CD4-positive, alpha-beta T cell treated with Interferon alpha-2 for 1 hour (primary cell): ENCODE measurements around the gene USP32.
"Not testable (repeated sequence)": the region's sequence is repeated elsewhere in the genome, so short reads cannot be mapped to it uniquely, and the experiment has no call there.

Experiments
- DNase-seq, 2 donors: peaks; one replicate each; pipeline ENCODE4 v3.0.0-alpha.2; 2020 to 2022

USP32 gene, protein sequence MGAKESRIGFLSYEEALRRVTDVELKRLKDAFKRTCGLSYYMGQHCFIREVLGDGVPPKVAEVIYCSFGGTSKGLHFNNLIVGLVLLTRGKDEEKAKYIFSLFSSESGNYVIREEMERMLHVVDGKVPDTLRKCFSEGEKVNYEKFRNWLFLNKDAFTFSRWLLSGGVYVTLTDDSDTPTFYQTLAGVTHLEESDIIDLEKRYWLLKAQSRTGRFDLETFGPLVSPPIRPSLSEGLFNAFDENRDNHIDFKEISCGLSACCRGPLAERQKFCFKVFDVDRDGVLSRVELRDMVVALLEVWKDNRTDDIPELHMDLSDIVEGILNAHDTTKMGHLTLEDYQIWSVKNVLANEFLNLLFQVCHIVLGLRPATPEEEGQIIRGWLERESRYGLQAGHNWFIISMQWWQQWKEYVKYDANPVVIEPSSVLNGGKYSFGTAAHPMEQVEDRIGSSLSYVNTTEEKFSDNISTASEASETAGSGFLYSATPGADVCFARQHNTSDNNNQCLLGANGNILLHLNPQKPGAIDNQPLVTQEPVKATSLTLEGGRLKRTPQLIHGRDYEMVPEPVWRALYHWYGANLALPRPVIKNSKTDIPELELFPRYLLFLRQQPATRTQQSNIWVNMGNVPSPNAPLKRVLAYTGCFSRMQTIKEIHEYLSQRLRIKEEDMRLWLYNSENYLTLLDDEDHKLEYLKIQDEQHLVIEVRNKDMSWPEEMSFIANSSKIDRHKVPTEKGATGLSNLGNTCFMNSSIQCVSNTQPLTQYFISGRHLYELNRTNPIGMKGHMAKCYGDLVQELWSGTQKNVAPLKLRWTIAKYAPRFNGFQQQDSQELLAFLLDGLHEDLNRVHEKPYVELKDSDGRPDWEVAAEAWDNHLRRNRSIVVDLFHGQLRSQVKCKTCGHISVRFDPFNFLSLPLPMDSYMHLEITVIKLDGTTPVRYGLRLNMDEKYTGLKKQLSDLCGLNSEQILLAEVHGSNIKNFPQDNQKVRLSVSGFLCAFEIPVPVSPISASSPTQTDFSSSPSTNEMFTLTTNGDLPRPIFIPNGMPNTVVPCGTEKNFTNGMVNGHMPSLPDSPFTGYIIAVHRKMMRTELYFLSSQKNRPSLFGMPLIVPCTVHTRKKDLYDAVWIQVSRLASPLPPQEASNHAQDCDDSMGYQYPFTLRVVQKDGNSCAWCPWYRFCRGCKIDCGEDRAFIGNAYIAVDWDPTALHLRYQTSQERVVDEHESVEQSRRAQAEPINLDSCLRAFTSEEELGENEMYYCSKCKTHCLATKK (N-terminal part only)

DNA sequence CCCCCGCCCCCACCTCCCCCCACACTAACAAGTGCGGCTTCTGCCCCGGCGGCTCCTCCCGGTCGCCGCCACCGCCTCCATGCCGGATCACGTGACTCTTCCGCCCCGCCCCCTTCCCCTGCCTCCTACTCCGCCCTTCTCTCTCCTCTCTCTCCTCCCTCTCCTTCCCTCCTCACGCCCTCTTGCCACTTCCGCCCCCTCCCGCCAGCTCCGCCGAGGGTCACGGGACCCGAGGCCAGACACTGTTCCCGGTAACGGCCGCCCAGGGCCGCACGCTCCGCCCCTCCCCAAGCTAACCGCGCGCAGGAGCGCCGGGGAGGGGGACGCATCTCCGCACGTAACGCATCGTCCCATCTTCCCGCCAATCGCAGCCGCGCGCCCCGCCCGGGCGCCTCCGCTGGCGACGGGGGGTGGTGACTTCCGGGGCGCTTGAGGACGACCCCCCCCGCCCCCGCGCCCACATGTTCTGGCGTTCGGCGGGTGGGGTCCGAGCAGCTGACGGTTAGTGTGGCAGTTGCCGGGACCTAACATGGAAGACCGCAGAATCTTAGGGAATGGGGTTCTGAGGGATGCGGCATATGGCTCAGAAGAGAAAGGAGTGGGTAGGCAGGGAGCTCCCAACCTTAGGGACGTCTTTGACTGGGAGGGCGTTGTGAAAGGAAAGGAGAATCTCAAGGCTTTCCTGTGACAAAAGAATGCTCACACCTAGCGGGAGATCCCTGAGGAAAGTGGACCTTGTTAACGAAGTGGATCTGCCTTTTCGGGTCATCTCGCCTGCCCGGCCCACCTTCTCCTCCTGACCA, at the start of gene USP32:
Gene USP32 (minus strand): TSS at position 92 of the 803 bp plus-strand sequence. CDS start 194 bp downstream, outside the sequence.
- peak; percentile 99 for DNase-seq

DNA sequence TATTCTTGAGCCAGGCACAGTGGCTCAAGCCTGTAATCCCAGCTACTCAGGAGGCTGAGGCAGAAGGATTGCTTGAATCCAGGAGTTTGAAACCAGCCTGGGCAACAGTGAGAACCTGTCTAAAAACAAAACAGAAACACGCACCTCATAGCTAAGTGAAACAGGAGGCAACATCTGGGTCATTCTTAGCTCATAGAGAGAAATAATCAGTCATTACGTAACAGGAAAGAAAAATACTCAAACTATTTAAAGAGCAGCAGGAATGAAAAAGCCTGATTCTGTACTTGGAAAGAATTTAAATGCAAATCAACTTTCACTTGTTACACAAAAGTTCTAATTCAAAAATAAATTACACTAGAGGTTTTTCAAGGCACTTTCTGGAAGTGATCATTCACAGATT, 47.6 kb upstream of the USP32 start:
- DNase-seq, result no peak

DNA sequence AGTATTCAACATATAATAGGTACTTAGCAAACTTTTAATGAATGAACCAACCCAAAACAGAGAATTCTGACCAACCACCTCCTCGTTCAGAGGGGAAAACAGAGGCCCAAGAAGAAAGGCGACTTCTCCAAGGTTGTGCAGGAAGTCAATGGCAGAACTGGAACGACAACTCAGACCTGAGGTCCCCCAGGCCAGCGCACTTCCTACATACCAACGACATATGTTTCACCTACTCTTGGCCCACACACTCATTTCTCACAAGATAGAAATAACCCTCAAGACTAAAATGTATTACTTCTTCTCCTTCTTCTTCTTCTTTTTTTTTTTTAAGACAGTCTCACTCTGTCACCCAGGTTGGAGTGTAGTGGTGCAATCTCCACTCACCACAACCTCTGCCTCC, 44.7 kb upstream of the USP32 start:
- DNase-seq, result no peak

DNA sequence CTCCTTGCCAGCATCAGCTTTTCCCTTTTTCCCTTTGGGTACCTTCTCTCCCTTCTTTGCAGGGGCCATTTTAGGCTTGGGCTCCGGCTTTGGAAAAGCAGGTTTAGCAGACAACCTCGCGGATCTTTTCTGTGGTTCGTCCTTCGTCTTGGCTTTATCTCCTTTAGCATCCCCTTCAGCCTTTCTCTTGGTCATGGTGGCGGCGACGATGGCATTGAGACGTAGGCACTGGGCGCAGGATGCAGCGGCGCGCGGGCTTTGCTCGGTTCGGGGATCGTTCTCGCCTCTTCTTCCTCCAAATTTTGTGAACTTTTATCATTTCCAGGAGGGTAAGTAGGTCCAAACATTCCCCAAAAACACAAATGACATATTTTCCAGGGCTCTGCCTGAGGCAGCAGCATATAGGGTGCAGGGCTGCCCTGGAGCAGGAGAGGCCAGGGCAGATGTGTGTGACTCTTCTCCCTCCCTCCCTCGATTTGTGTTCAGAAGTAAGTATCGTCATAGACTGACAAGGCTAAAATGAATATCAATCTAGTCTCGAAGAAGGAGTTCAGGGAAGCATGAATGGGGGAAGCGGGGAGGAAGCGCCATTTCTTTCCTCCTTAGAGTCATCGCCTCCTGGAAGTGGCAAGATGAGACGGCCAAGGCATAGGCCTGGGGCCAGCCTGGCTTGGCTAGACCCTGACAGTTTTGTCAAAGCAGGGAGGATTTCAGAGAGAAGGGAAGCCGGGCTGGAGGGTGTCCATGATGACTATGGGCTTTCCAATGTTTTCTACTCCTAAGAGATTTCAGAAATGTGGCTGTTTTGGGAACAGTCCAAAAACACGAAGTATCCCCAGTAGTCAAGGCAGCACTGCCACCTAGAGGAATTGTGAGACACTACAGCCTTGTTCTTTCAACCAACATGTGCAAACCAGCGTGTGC, 43.6 kb upstream of the USP32 start:
- DNase-seq, result peak; percentile 65 to 76

DNA sequence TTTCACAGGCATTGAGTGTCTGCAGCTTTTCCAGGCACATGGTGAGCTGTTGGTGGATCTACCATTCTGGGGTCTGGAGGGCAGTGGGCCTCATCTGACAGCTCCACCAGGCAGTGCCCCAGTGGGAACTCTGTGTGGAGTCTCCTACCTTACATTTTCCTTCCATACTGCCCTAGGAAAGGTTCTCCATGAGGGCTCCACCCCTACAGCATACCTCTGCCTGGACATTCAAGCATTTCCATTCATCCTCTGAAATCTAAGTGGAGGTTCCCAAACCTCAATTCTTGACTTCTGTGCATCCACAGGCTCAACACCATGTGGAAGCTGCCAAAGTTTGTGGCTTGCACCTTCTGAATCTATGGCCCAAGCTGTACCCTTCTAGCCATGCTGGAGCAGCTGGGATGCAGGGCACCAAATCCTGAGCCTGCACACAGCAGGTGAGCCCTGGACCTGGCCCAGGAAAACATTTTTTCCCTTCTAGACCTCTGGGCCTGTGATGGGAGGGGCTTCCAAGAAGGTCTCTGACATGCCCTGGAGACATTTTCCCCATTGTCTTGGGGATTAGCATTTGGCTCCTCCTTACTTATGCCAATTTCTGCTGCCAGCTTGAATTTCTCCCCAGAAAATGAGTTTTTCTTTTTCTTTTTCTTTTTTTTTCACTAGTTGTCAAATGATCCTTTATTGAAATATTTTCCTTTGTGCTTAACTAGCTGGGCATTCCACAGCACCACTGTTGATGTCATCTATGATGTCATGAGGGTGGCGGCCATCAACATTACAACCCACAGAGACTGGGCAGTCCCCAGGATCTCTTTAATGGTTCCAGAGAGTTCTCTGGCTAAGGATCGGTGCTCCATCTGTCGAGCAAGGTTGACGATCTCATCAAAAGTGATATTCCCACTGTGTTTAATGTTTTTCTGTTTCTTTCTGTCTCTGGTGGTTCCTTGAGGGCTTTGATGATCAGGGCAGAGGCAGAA, 41.4 kb upstream of the USP32 start:
- DNase-seq, result not testable (repeated sequence)

DNA sequence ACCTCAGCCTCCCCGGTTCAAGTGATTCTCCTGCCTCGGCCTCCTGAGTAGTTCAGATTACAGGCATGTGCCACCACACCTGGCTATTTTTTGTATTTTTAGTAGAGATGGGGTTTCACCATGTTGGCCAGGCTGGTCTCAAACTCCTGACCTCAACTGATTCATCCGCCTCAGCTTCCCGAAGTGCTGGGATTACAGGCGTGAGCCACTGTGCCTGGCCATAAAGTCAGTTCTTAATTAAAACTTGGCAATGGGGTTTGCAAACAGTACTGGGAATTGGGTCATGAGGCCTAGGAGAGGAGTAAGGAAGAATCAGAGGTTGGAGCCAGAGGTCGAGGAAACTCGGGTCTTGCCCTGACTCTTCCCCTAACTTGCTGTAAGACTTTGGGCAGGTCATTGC, 38.6 kb upstream of the USP32 start:
- DNase-seq, result not testable (repeated sequence)

DNA sequence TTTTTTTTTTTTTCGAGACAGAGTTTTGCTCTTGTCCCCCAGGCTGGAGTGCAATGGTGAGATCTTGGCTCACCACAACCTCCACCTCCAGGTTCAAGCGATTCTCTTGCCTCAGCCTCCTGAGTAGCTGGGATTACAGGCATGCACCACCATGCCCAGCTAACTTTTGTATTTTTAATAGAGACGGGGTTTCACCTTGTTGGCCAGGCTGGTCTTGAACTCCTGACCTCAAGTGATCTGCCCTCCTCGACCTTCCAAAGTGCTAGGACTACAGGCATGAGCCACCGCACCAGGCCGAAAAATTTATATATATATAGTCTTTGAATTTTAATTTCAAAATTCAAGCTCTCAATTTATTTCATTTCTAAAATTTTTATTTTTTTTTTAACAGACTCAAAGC, 36.6 kb upstream of the USP32 start:
- not testable (repeated sequence) for DNase-seq

DNA sequence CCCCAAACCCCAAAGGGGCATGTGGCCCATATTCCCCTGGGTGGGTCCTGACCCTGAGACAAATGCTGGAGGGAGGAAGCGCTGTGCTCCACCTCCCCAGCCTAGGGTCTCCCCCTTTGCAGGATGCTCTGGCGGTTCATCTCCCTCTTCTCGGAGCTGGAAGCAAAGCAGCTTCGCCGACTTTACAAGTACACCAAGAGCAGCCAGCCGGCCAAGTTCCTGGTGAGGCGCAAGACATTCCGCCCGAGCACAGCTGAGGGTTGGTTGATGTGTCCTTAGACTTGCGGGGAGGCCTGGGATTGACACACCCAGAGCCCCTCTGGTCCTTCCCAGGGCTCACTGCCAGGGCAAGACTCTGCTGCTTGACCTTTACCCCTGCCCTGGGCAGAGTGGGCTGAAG, 34.7 kb upstream of the USP32 start:
- DNase-seq, result no peak

DNA sequence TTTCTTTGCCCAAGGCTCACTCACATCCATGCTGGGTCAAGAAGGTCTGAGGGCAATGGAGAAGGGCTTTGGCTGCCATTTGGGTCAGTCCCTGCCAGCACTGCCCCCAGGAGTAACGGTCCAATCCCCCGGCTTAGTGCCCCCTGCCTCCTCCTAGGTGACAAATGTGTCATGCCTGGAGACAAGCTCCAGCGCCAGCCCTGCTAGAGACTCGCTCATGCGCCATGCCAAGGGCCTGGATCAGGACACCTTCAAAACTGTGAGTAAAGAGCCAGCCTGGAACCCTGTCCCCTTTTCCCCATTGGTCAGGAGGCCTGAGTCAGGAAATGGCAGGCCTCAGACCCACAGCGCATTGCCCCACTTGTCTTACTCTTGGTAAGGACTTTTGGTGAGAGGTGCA, 33.7 kb upstream of the USP32 start:
- no peak for DNase-seq

DNA sequence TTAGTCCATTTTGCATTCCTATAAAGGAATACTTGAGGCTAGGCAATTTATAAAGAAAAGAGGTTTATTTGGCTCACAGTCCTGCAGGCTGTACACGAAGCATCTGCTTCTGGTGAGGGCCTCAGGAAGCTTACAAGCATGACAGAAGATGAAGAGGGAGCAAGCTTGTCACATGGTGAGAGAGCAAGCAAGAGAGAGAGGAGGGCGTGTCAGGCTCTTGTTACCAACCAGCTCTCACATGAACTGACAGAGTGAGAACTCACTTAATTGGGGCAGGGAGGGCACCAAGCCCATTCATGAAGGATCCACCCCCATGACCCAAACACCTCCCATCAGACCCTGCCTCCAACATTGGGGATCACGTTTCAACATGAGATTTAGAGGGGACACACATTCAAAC, 31.9 kb upstream of the USP32 start:
- DNase-seq, result no peak

DNA sequence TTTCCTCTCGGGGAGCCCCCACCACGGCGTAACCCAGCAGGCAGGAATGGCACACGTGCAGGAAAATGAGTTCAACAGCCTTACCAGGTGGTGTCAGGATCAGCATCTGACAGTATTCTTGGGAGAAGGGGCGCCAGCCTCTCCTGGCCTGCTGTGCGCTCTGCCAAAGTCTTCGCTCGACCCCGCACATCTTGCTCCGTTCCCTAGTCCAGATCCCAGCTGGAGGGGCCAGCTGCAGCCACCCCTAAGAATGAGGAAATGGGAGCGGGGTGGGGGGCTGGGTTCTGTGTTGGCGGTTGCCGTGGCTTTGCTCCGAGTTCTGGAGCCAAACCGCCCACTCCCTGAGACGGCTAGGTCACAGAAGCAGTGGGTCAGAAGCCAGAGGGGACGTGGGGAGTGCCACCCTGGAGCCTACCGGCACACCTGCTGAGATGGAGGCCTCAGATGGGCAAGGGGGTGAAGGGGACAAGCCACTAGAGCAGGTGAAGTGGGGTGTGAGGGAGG, 30.3 kb upstream of the USP32 start, which contains the start of gene CHCT1:
Gene CHCT1 (plus strand): TSS at position 328 of the 504 bp plus-strand sequence. CDS start 104 bp downstream, at position 432.
- no peak for DNase-seq

DNA sequence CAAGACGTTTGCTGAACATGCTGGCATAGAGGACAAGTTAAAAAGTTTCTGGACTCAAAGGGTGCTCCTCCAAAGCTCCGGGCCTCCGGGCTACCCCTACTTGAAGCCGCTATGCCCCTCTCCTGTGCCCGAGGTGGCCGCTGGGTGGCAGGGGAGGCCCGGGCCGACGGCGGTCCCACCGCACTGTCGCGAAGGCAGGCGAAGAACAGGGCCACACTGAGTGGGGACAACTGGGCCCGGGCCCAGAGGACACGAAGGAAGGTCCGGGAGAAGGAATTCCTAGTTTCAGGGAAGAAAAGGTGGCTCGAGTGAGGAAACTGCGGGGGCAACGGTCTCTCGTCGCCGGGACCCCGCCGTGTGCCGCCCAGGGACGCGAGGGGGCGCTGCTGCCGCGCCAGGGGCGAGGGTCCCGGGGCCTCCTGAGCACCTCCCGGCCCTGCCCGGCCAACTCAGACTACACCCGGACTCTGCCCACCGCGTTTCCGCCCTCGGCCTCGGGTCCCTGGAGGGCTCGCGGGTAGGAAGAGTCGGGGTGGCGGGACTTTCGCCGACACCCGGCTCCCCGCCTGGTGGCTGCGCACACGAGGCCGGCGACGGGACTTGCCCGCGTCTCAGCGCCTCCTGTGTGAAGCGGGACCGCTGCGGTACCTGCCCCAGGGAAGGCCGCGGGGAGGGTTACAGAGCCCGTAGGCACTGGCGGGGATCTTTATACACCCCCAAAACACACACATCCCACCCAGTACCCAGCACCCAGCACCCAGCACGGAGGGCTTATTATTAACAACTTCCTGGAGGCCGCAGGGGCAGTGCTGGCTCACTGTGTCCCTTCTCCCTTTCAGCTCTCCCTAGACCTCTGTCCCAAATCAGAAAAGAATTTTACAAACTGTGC, 29.6 kb upstream of the USP32 start:
- DNase-seq, result peak; percentile 75 to 78

DNA sequence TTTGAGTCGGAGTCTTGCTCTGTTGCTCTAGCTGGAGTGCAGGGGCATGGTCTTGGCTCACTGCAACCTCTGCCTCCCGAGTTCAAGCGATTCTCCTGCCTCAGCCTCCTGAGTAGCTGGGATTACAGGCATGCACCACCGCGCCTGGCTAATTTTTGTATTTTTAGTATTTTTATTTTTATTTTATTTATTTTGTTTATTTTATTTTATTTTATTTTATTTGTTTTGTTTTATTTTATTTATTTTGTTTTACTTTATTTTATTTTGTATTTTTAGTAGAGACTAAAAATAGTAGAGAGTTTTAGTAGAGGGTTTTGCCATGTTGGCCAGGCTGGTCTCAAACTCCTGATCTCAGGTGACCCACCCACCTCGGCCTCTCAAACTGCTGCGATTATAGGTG, 27.9 kb upstream of the USP32 start:
- not testable (repeated sequence) for DNase-seq

DNA sequence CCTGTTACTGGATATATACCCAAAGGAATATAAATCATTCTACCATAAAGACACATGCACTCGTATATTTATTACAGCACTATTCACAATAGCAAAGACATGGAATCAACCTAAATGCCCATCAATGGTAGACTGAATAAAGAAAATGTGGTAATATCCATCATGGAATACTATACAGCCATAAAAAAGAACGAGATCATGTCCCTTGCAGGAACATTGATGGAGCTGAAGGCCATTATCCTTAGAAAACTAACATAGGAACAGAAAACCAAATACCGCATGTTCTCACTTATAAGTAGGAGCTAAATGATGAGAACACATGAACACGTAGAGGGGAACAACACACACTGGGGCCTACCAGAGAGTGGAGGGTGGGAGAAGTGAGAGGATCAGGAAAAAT, 27.1 kb upstream of the USP32 start:
- DNase-seq, result not testable (repeated sequence)

DNA sequence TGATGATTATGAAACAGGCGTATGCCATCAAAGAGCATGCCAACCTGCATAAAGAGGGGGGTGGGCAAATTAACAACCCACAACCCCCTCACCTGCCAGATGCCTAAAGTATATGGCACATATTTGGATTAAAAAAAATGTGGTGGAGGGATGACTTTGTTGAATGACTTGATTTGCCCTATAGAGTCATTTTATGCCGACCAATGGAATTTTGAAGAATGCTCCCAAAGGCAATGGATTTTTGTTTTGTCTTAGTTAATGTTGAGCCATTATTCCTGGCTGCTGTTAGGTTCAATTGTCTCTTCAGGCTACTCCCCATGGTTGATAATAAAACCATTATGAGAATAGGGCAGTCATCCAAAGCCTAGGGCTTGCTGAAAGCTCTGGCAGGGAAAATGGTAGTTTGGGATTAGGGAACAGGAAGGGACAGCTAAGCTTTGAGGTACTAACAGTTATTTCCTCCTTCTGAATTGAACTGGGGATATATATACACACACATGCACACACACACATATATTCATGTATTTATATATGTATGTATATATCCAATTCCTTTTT, 24.5 kb upstream of the USP32 start:
- DNase-seq, result no peak

DNA sequence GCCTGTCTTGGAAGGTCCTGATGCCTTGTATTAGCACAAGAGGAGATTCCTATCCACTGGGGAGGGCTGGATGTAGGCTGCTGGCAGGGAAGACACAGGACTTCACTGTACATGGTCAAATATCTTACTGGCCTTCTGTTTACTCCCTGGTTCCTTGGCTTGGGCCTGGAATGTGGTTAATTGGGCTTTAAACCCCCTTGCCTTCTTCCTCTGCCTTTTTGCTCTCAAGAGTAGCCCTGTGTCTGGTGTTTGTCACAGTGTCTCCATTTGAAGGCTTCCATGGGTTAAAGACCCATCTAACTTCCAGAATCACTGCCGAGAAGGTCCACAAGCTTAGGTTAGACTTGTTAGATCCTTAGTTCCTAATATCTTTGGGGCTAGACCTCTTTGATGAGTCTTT, 23.2 kb upstream of the USP32 start:
- no peak for DNase-seq

DNA sequence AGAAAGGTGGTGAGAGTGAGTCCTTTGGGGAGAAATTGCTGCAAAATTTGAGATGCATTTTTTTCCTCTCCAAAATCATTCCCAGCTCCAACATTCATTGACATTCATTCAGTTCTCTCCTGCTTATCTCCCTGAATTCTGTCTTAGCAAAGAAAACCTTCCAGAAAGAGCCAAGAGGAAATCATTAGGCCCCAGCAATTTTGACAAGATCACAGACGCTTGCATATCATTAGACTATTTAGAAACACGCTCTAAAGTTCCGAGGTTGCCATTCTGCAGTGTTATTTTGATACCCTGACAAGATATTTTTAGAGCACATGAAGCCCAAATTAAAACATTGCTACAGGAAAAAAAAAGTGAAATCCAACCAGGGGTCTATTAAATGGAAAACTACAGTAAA, 20.8 kb upstream of the USP32 start:
- DNase-seq, result no peak

DNA sequence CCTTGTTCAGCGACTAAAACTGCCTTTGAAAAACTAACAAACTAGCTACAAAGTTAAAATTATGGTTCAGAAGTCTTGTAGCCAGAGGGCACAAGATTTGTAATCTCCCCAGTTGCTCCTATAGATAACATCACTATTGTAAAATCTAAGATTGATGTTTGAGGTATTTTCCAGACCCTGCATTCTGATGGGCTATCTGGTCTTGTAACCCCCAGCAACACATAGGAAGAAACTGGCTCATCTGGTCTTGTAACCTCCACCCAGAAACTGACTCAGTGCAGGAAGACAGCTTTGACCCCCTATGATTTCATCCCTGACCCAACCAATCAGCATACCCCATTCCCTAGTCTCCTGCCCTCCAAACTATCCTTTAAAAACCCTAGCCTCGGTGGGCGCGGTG, 18.1 kb upstream of the USP32 start:
- DNase-seq, result no peak
